ENCODE data around the gene LOC128125822.

Gene LOC128125822

DNA sequence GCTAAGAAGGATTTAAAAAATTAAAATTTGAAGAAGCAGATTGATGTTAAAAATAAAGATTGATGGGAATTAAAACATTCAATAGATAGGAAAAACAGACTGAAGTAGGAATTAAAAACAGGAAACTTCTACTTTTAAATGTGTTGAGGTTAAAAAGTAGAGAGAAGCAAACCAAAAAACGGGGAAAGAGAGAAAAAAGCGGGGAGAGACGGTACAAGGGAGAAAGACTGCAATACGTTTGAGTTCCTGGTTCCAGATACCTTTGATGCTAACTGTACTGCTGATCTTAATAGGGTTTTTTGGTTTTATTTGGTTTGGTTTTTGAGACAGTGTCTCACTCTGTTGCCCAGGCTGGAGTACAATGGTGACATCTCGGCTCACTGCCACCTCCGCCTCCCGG is 27.0 kb downstream of the LOC128125822 start:
- no peak for ATAC-seq
- Histone ChIP-seq H3K27me3 (no peaks in the 10 kb centered on the region), H3K9me3 (no peaks in the 10 kb centered on the region), H3K27ac (no peak overlapping the region), H3K4me1 (no peaks in the 10 kb centered on the region), H3K4me3 (no peak overlapping the region), H3K36me3 (no peaks in the 10 kb centered on the region)
- TF ChIP-seq POLR2A (IDR thresholded peaks at IDR 0.05): no peak
- no peak for TF ChIP-seq CTCF (IDR thresholded peaks at IDR 0.05)
- intact Hi-C loops (cut with DNase I): loop anchor here in 1 of 2 donors (10.0 kb wide), 1 partner anchor 166 kb away; no protein-coding TSS in a partner anchor
- DNase-seq: no peak
- 64% methylated on average over 7 of the region's 7 CpGs for WGBS (ENCODE audit: insufficient coverage, low coverage, low lambda C conversion rate, missing lambda C conversion rate)

GRCh38 chr6:63600136-63600535 is 27.9 kb downstream of the LOC128125822 start:
- H3K4me3 ChIP-seq: no peak overlapping the region
- H3K4me1 ChIP-seq: no peaks in the 10 kb centered on the region
- no peak overlapping the region for H3K27ac ChIP-seq
- no peak for ATAC-seq
- H3K36me3 ChIP-seq: no peaks in the 10 kb centered on the region
- no peak for DNase-seq
- 49% methylated on average over 5 of the region's 6 CpGs for WGBS (ENCODE audit: insufficient coverage, low coverage, low lambda C conversion rate, missing lambda C conversion rate)
- H3K9me3 ChIP-seq: no peaks in the 10 kb centered on the region
- H3K27me3 ChIP-seq: no peaks in the 10 kb centered on the region
- TF ChIP-seq POLR2A (IDR thresholded peaks at IDR 0.05) (no peak), CTCF (IDR thresholded peaks at IDR 0.05) (no peak)
- intact Hi-C loops (cut with DNase I): no loop called here

GRCh38 chr6:63609231-63609630 is 37.0 kb downstream of the LOC128125822 start:
- Histone ChIP-seq H3K36me3 (no peaks in the 10 kb centered on the region), H3K4me3 (no peak overlapping the region), H3K4me1 (no peaks in the 10 kb centered on the region), H3K27me3 (no peaks in the 10 kb centered on the region), H3K9me3 (no peaks in the 10 kb centered on the region), H3K27ac (no peak overlapping the region)
- 94% methylated on average over 1 of the region's 1 CpG for WGBS (ENCODE audit: insufficient coverage, low coverage, low lambda C conversion rate, missing lambda C conversion rate)
- intact Hi-C loops (cut with DNase I): no loop called here
- TF ChIP-seq POLR2A (IDR thresholded peaks at IDR 0.05) (no peak), CTCF (IDR thresholded peaks at IDR 0.05) (no peak)
- ATAC-seq (no peak), DNase-seq (no peak)

DNA sequence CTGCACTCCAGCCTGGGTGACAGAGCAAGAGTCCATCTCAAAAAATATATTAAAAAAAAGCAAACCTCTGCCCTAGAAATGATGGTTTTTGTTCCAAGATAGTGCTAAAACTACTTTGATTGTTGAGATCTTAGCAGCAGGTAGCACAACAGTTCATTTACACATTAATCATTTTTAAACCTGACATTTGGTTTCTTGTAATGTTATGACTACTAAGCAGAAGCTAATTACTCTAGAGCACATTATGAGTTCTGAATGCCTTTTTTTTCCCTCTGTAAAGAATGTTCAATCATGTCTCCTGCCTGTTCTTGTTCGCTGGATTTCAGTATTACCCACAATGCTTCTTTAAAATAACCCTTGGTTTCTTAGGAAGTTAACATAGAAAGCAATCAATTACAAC is 38.7 kb downstream of the LOC128125822 start:
- 86% methylated on average over 1 of the region's 1 CpG for WGBS (ENCODE audit: insufficient coverage, low coverage, low lambda C conversion rate, missing lambda C conversion rate)
- Histone ChIP-seq H3K27me3 (no peaks in the 10 kb centered on the region), H3K36me3 (no peaks in the 10 kb centered on the region), H3K4me1 (no peaks in the 10 kb centered on the region), H3K27ac (no peak overlapping the region), H3K4me3 (no peak overlapping the region), H3K9me3 (no peaks in the 10 kb centered on the region)
- TF ChIP-seq CTCF (IDR thresholded peaks at IDR 0.05): no peak
- TF ChIP-seq POLR2A (IDR thresholded peaks at IDR 0.05): no peak
- ATAC-seq (no peak), DNase-seq (no peak)
- intact Hi-C loops (cut with DNase I): no loop called here

GRCh38 chr6:63611560-63611959 is 39.3 kb downstream of the LOC128125822 start:
- DNase-seq (no peak), ATAC-seq (no peak)
- 96% methylated on average over 1 of the region's 1 CpG for WGBS (ENCODE audit: insufficient coverage, low coverage, low lambda C conversion rate, missing lambda C conversion rate)
- TF ChIP-seq POLR2A (IDR thresholded peaks at IDR 0.05) (no peak), CTCF (IDR thresholded peaks at IDR 0.05) (no peak)
- intact Hi-C loops (cut with DNase I): no loop called here
- Histone ChIP-seq H3K4me1 (no peaks in the 10 kb centered on the region), H3K27ac (no peak overlapping the region), H3K9me3 (no peaks in the 10 kb centered on the region), H3K36me3 (no peaks in the 10 kb centered on the region), H3K4me3 (no peak overlapping the region), H3K27me3 (no peaks in the 10 kb centered on the region)

All from right lobe of liver (tissue), 6 donors.